Left lung (tissue), 8 donors: Measurements from ENCODE around the gene ARFGAP2. TPM values are rescaled to one million over a fixed set of nuclear protein-coding genes. Genes with fewer than 3 reads are reported as not detected.

Source experiments
- microRNA-seq, 2 donors: library from miRNA; unstranded; fragments of <30 nt; microRNA quantifications; one replicate each; pipeline ENCODE4, GENCODE V29; 2019
- polyA plus RNA-seq, 6 donors: library from polyadenylated mRNA; unstranded; fragments of 120-200 nt; gene quantifications; one replicate each; pipeline ENCODE4 v1.2.1, GENCODE V29; 2013; ENCODE audit not compliant: insufficient read length in 6 of 6
- total RNA-seq, 2 donors: library from RNA; stranded (reverse); fragmentation: NEBNext Ultra II Directional; extraction: Animal tissue kit (Norgen Biotek cat#: 25700); gene quantifications; one replicate each; pipeline ENCODE4 v1.2.1, GENCODE V29; 2021
- donor health status: DM: no; HTN: yes; CAD: no.
- donor health status: DM: no; HTN: no; CAD: no.

The ARFGAP2 gene
- total and polyA plus RNA-seq, 8 donors: 79.1 to 103 (median 92.4) TPM

Small RNAs within 50 kb of the gene (microRNA-seq; reads per million reads assigned to microRNA genes)
- gene MIR6745: 0 to 0.14 reads per million in 2 donors

Other genes starting within 250 kb of the ARFGAP2 start
- gene CSTPP1, start 240.1 kb downstream of the ARFGAP2 start, total RNA-seq: 10 to 100 TPM; 28.7 to 36.4 TPM
- gene CSTPP1, start 240.1 kb downstream of the ARFGAP2 start, polyA plus RNA-seq: 10 to 100 TPM; 48.8 to 56.0 (median 52.5) TPM
- gene PACSIN3, start 9.6 kb upstream of the ARFGAP2 start, total RNA-seq: 10 to 100 TPM; 32.9 to 44.2 TPM
- 10 to 100 TPM; 41.1 to 63.1 (median 50.6) TPM for gene PACSIN3, start 9.6 kb upstream of the ARFGAP2 start, polyA plus RNA-seq
- gene DDB2, start 38.1 kb upstream of the ARFGAP2 start, total RNA-seq: 10 to 100 TPM; 32.0 to 33.1 TPM
- 10 to 100 TPM; 22.9 to 27.5 (median 23.4) TPM for gene DDB2, start 38.1 kb upstream of the ARFGAP2 start, polyA plus RNA-seq
- 10 to 100 TPM; 41.5 to 59.9 TPM for gene ACP2, start 71.9 kb upstream of the ARFGAP2 start, total RNA-seq
- gene ACP2, start 71.9 kb upstream of the ARFGAP2 start, polyA plus RNA-seq: 10 to 100 TPM; 37.1 to 41.5 (median 41.1) TPM
- gene NR1H3, start 81.1 kb upstream of the ARFGAP2 start, total RNA-seq: 10 to 100 TPM; 39.7 to 66.9 TPM
- gene NR1H3, start 81.1 kb upstream of the ARFGAP2 start, polyA plus RNA-seq: 10 to 100 TPM; 44.8 to 57.6 (median 52.0) TPM
- gene MADD, start 93.3 kb upstream of the ARFGAP2 start, total RNA-seq: 10 to 100 TPM; 33.0 to 52.9 TPM
- gene MADD, start 93.3 kb upstream of the ARFGAP2 start, polyA plus RNA-seq: 10 to 100 TPM; 42.6 to 53.8 (median 51.9) TPM
- 1 to 10 TPM in 1 of 2 donors, under 1 TPM in 1; 0.52 to 2.0 TPM for gene MYBPC3, start 175.8 kb upstream of the ARFGAP2 start, total RNA-seq
- under 1 TPM in 3 of 6 donors, not detected in 3; 0.06 to 0.25 (median 0.09) TPM for gene MYBPC3, start 175.8 kb upstream of the ARFGAP2 start, polyA plus RNA-seq
- 100 to 1,000 TPM in 1 of 2 donors, 10 to 100 TPM in 1; 75.6 to 194 TPM for gene SPI1, start 201.7 kb upstream of the ARFGAP2 start, total RNA-seq
- gene SPI1, start 201.7 kb upstream of the ARFGAP2 start, polyA plus RNA-seq: 1 to 10 TPM; 4.9 to 6.8 (median 5.8) TPM
- 10 to 100 TPM; 60.1 to 66.1 TPM for gene SLC39A13, start 231.7 kb upstream of the ARFGAP2 start, total RNA-seq
- gene SLC39A13, start 231.7 kb upstream of the ARFGAP2 start, polyA plus RNA-seq: 10 to 100 TPM; 29.6 to 46.4 (median 34.1) TPM
- gene PSMC3, start 249.6 kb upstream of the ARFGAP2 start, total RNA-seq: 100 to 1,000 TPM in 1 of 2 donors, 10 to 100 TPM in 1; 86.7 to 133 TPM
- gene PSMC3, start 249.6 kb upstream of the ARFGAP2 start, polyA plus RNA-seq: 100 to 1,000 TPM; 123 to 163 (median 130) TPM